Measurements from ENCODE around the gene EPS15.

DNA sequence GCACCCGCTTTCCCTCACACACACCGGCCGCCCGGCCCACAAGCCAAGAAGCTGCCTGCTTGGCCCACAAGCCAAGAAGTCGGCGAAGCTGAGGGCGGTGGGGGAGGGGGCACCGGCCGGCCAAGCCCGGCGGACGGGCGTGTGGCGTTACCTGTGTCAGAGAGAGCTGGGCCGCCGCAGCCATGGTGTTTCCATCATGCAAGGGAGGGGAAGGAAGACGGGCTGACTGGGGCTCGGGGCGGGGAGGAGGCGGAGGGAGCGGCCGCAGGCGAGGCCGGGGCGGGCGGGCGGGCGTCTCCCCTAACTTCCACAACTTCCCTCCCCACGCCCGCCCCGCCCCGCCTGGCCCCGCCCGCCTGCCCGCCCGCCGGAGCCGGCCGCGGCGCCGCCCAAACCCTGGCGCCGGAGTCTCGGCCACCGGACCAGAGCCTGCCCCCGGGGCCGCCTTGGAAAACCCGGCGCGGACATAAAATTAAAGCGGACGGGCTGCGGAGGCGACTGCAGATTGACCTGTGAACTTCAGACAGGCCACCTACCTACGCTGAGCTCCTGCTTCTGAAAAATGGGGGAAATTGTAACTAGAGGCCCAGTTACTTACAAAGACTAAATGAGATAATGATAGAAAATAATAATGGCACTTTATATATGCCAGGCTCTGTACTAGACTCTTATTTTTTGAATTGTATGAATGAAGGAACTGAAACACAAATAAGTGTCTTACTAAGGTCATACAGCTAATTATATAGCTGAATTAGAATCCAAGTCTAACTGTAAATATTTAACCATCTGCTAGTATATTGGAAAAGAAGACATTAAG lies at the start of gene EPS15:
- TF ChIP-seq ZNF565 (CRISPR knock-in tag; conservative IDR thresholded peaks at IDR 0.05; ENCODE audit: low read depth) (no peak), ESRRG (CRISPR knock-in tag; IDR thresholded peaks at IDR 0.05) (no peak)
- TF ChIP-seq, protein P1, sequence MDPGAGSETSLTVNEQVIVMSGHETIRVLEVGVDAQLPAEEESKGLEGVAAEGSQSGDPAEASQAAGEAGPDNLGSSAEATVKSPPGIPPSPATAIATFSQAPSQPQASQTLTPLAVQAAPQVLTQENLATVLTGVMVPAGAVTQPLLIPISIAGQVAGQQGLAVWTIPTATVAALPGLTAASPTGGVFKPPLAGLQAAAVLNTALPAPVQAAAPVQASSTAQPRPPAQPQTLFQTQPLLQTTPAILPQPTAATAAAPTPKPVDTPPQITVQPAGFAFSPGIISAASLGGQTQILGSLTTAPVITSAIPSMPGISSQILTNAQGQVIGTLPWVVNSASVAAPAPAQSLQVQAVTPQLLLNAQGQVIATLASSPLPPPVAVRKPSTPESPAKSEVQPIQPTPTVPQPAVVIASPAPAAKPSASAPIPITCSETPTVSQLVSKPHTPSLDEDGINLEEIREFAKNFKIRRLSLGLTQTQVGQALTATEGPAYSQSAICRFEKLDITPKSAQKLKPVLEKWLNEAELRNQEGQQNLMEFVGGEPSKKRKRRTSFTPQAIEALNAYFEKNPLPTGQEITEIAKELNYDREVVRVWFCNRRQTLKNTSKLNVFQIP (CRISPR knock-in tag; IDR thresholded peaks at IDR 0.05; ENCODE audit: borderline replicate concordance, low read depth), result no peak
- TF ChIP-seq, protein P2, sequence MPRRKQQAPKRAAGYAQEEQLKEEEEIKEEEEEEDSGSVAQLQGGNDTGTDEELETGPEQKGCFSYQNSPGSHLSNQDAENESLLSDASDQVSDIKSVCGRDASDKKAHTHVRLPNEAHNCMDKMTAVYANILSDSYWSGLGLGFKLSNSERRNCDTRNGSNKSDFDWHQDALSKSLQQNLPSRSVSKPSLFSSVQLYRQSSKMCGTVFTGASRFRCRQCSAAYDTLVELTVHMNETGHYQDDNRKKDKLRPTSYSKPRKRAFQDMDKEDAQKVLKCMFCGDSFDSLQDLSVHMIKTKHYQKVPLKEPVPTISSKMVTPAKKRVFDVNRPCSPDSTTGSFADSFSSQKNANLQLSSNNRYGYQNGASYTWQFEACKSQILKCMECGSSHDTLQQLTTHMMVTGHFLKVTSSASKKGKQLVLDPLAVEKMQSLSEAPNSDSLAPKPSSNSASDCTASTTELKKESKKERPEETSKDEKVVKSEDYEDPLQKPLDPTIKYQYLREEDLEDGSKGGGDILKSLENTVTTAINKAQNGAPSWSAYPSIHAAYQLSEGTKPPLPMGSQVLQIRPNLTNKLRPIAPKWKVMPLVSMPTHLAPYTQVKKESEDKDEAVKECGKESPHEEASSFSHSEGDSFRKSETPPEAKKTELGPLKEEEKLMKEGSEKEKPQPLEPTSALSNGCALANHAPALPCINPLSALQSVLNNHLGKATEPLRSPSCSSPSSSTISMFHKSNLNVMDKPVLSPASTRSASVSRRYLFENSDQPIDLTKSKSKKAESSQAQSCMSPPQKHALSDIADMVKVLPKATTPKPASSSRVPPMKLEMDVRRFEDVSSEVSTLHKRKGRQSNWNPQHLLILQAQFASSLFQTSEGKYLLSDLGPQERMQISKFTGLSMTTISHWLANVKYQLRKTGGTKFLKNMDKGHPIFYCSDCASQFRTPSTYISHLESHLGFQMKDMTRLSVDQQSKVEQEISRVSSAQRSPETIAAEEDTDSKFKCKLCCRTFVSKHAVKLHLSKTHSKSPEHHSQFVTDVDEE (CRISPR knock-in tag; IDR thresholded peaks at IDR 0.05), result no peak
